HG02642 (cell line): Measurements from ENCODE around the gene TAS2R43.
"Not testable (repeated sequence)": the region's sequence is repeated elsewhere in the genome, so short reads cannot be mapped to it uniquely, and the experiment has no call there.

Experiments
- ATAC-seq: cut with Tn5 transposase; IDR thresholded peaks from one replicate; pipeline ENCODE4 v1.9.1; 2021; ENCODE audit warnings: mild to moderate bottlenecking; ENCODE audit not compliant: unreplicated experiment, poor library complexity

Gene TAS2R43

GRCh38 chr12:11092128-11092527 lies at the start of gene TAS2R43:
Gene TAS2R43 (minus strand): TSS chr12:11092313. CDS start chr12:11092229, 84 bp downstream.
- ATAC-seq, result no peak

- peak; percentile 53 for ATAC-seq
Observed at GRCh38 chr12:11136075-11136474, 44.0 kb upstream of the TAS2R43 start.

- ATAC-seq, result no peak
Observed at GRCh38 chr12:11134305-11134704, 42.2 kb upstream of the TAS2R43 start, which contains the start of gene TAS2R30. Gene TAS2R30 (minus strand): TSS chr12:11134644. CDS start chr12:11134244, 400 bp downstream.

- no peak for ATAC-seq
Observed at GRCh38 chr12:11133816-11134215, 41.7 kb upstream of the TAS2R43 start.

GRCh38 chr12:11133162-11133561 lies 41.0 kb upstream of the TAS2R43 start:
- no peak for ATAC-seq

GRCh38 chr12:11130999-11131398 lies 38.9 kb upstream of the TAS2R43 start:
- ATAC-seq, result no peak

- no peak for ATAC-seq
Observed at GRCh38 chr12:11130382-11130781, 38.3 kb upstream of the TAS2R43 start.

- not testable (repeated sequence) for ATAC-seq
Observed at GRCh38 chr12:11114130-11114529, 22.0 kb upstream of the TAS2R43 start.

GRCh38 chr12:11111213-11111612 lies 19.1 kb upstream of the TAS2R43 start:
- not testable (repeated sequence) for ATAC-seq

GRCh38 chr12:11108862-11109261 lies 16.7 kb upstream of the TAS2R43 start:
- no peak for ATAC-seq

GRCh38 chr12:11107719-11108118 lies 15.6 kb upstream of the TAS2R43 start:
- ATAC-seq, result no peak

GRCh38 chr12:11106288-11106687 lies 14.2 kb upstream of the TAS2R43 start:
- no peak for ATAC-seq

GRCh38 chr12:11105546-11105945 lies 13.4 kb upstream of the TAS2R43 start:
- no peak for ATAC-seq

GRCh38 chr12:11094910-11095309 lies 2.8 kb upstream of the TAS2R43 start:
- not testable (repeated sequence) for ATAC-seq

GRCh38 chr12:11089246-11089645 lies 2.9 kb downstream of the TAS2R43 start:
- no peak for ATAC-seq

GRCh38 chr12:11085419-11085818 lies 6.7 kb downstream of the TAS2R43 start:
- no peak for ATAC-seq

GRCh38 chr12:11081987-11082386 lies 10.1 kb downstream of the TAS2R43 start:
- ATAC-seq, result no peak

- ATAC-seq, result no peak
Observed at GRCh38 chr12:11078246-11078645, 13.9 kb downstream of the TAS2R43 start.

GRCh38 chr12:11075642-11076041 lies 16.5 kb downstream of the TAS2R43 start:
- ATAC-seq, result no peak

- ATAC-seq, result no peak
Observed at GRCh38 chr12:11071414-11071813, 20.7 kb downstream of the TAS2R43 start.

GRCh38 chr12:11070999-11071398 lies 21.1 kb downstream of the TAS2R43 start:
- ATAC-seq, result no peak

- ATAC-seq, result no peak
Observed at GRCh38 chr12:11069854-11070365, 22.2 kb downstream of the TAS2R43 start.

- ATAC-seq, result no peak
Observed at GRCh38 chr12:11067514-11067913, 24.6 kb downstream of the TAS2R43 start.
